HepG2 (cell line): ENCODE data around the gene JMY. TPM values are rescaled to one million over a fixed set of nuclear protein-coding genes. Genes with fewer than 3 reads are reported as not detected.

Experiments
- ATAC-seq: fragments of 200-7000 bp; cut with Tn5 transposase; 3 replicates; pipeline ENCODE4 v1.9.1; 2020; ENCODE audit warnings: mild to moderate bottlenecking, moderate library complexity
- BruUV-seq: library from RNA; stranded (reverse); fragments of 400-500 nt; replicated peaks from 2 replicates; lab custom pipeline; 2021; lab: Mats Ljungman, UMichigan
- CTCF ChIA-PET: fragments of 300-600 bp; formaldehyde crosslinking; extraction: SDS; loops from one replicate; lab custom pipeline; 2021; ENCODE audit warnings: low total read pairs, inconsistent platforms, low intra/inter-chr PET ratio; lab: Yijun Ruan, JAX
- POLR2A ChIA-PET: fragments of 350-600 bp; sonication (Branson Sonifier 250); formaldehyde crosslinking; loops from one replicate; lab custom pipeline; 2020; ENCODE audit warnings: antibody characterized with exemption, inconsistent platforms; lab: Yijun Ruan, JAX
- DNase-seq: peaks from one replicate; pipeline ENCODE4 v3.0.0-alpha.2; 2015; ENCODE audit warnings: low spot score
- FAIRE-seq: peaks from 3 replicates; lab custom pipeline; 2011; peaks lifted over from hg19 to GRCh38; lab: Jason Lieb, UNC
- H2AFZ ChIP-seq: one replicate; pipeline ENCODE4 v1.6.1; 2011; ENCODE audit warnings: low read length, inconsistent platforms
- H3K27ac ChIP-seq: fragments of 300-600 bp; 3 replicates; pipeline ENCODE4 v1.8.0; 2011; ENCODE audit warnings: mixed run types, mild to moderate bottlenecking, mixed read lengths, low read length, inconsistent platforms; ENCODE audit not compliant: insufficient read depth; ENCODE audit errors: extremely low read length
- H3K27me3 ChIP-seq, 2 experiments: fragments of 200-600 bp in 1 of 2; 2 replicates in 1 of 2; 3 replicates in 1 of 2; pipeline versions ENCODE4 v1.6.0 to v1.8.0; 2011; ENCODE audit warnings: low read length in 2 of 2, mild to moderate bottlenecking in 2 of 2, moderate library complexity in 2 of 2, inconsistent platforms in 1 of 2; ENCODE audit not compliant: insufficient read depth in 2 of 2, control insufficient read depth in 1 of 2
- H3K36me3 ChIP-seq, 2 experiments: fragments of 200-600 bp in 1 of 2; replicated peaks in 1 of 2; 2 replicates in 1 of 2; 3 replicates in 1 of 2; pipeline versions ENCODE4 v1.5.1 to v1.8.0; 2011; ENCODE audit warnings: low read length in 2 of 2, inconsistent platforms in 1 of 2; ENCODE audit not compliant: insufficient read depth in 2 of 2, control insufficient read depth in 1 of 2
- H3K4me1 ChIP-seq: 2 replicates; pipeline ENCODE4 v1.5.1; 2012; ENCODE audit warnings: low read length, inconsistent platforms; ENCODE audit not compliant: insufficient read depth
- H3K4me2 ChIP-seq: 2 replicates; pipeline ENCODE4 v1.6.0; 2011; ENCODE audit warnings: low read depth, low read length, inconsistent platforms
- H3K4me3 ChIP-seq, 3 experiments: fragments of 200-600 bp in 1 of 3; sonication (generic), shearing (Covaris generic) in 1 of 3; replicated peaks in 1 of 3; 2 replicates each; pipeline ENCODE4 v1.5.1; 2011 to 2016; ENCODE audit warnings: low read length in 3 of 3, inconsistent platforms in 2 of 3, low read depth in 2 of 3, mild to moderate bottlenecking in 2 of 3, control low read depth in 1 of 3, mixed read lengths in 1 of 3; ENCODE audit not compliant: insufficient read depth in 1 of 3
- H3K79me2 ChIP-seq: one replicate; pipeline ENCODE4 v1.6.1; 2011; ENCODE audit warnings: low read length, inconsistent platforms; ENCODE audit not compliant: insufficient read depth
- H3K9ac ChIP-seq: 2 replicates; pipeline ENCODE4 v1.6.0; 2011; ENCODE audit warnings: mild to moderate bottlenecking, low read depth, low read length, inconsistent platforms; ENCODE audit not compliant: insufficient read depth
- H3K9me3 ChIP-seq: 2 replicates; pipeline ENCODE4 v1.5.1; 2012; ENCODE audit warnings: mild to moderate bottlenecking, low read length
- H4K20me1 ChIP-seq: 2 replicates; pipeline ENCODE4 v1.6.0; 2011; ENCODE audit warnings: inconsistent platforms, mild to moderate bottlenecking, low read length, moderate library complexity; ENCODE audit not compliant: insufficient read depth
- JDP2 ChIP-seq: sonication (generic); formaldehyde crosslinking; IDR thresholded peaks from 2 replicates; pipeline ENCODE4 v1.8.1; 2022; ENCODE audit warnings: missing genetic modification reagents, borderline replicate concordance
- NR2F2 ChIP-seq: IDR thresholded peaks from 2 replicates; pipeline ENCODE4 v1.6.1; 2012; ENCODE audit warnings: low read depth, inconsistent platforms, borderline replicate concordance
- REL ChIP-seq: sonication (generic); formaldehyde crosslinking; conservative IDR thresholded peaks from 2 replicates; pipeline ENCODE4 v1.8.0; 2022; ENCODE audit warnings: mild to moderate bottlenecking, missing genetic modification reagents, moderate library complexity
- SCMH1 ChIP-seq: sonication (generic); formaldehyde crosslinking; IDR thresholded peaks from 2 replicates; pipeline ENCODE4 v1.9.0; 2021; ENCODE audit warnings: missing genetic modification reagents, mild to moderate bottlenecking, borderline replicate concordance
- SNAPC4 ChIP-seq: sonication (generic); formaldehyde crosslinking; IDR thresholded peaks from 2 replicates; pipeline ENCODE4 v1.4.0; 2020; ENCODE audit warnings: mild to moderate bottlenecking, missing genetic modification reagents
- ZFP90 ChIP-seq: sonication (generic); formaldehyde crosslinking; IDR thresholded peaks from 2 replicates; pipeline ENCODE4 v1.8.0; 2022; ENCODE audit warnings: missing genetic modification reagents, mild to moderate bottlenecking, inconsistent platforms, borderline replicate concordance
- ZNF264 ChIP-seq: sonication (generic); formaldehyde crosslinking; IDR thresholded peaks from 2 replicates; pipeline ENCODE4 v1.4.0; 2020; ENCODE audit warnings: missing genetic modification reagents
- WGBS: methylation state at CpG from one replicate; pipeline ENCODE4 v1.1.6; 2017; ENCODE audit warnings: low lambda C conversion rate; 5-methylcytosine and 5-hydroxymethylcytosine counted together
- in situ Hi-C: cut with HindIII; loops from 2 replicates; pipeline ENCODE4 v1.10.0; 2017; ENCODE audit warnings: low pct_unique_long_range_greater_than_20kb; ENCODE audit not compliant: extremely low pct_ligation_motif_present
- intact Hi-C: fragments of 100-400 bp; cut with micrococcal nuclease; formaldehyde crosslinking; loops from one replicate; pipeline ENCODE4 v1.10.0; 2022; ENCODE audit not compliant: unreplicated experiment
- polyA plus RNA-seq, 8 experiments: library from polyadenylated mRNA; depleted of rRNA in 3 of 8; stranded (reverse) in 7 of 8; unstranded in 1 of 8; fragments of >200 nt; fragmentation: Illumina TruSeq in 4 of 8; extraction: Trizol in 4 of 8; gene quantifications; 2 replicates each; pipeline versions ENCODE4 v1.2.1 to v1.2.3, GENCODE V29; 2011 to 2016; ENCODE audit warnings: low read depth in 4 of 8, missing spikeins in 1 of 8, mixed read lengths in 1 of 8; ENCODE audit not compliant: insufficient read depth in 1 of 8
- total RNA-seq, 5 experiments: library from RNA; depleted of rRNA; stranded (reverse); fragments of >200 nt; fragmentation: Illumina TruSeq; extraction: Trizol; gene quantifications; 2 replicates each; pipeline ENCODE4 v1.2.3, GENCODE V29; 2016; ENCODE audit warnings: low read depth in 1 of 5

Gene JMY
- total and polyA plus RNA-seq, 2 of the 13 experiments (the other 11 are each of a cell fraction or from before 2014, with no cell fraction given): 4.0 to 4.2 TPM

- CTCF ChIA-PET: interaction anchor here (0.6 kb wide), 1 partner anchor 202 kb away, joined by 3 read pairs; no protein-coding TSS in a partner anchor
These were observed 10.9 kb upstream of the JMY start for GRCh38 chr5:79225026-79225425.

More at GRCh38 chr5:79225026-79225425, 10.9 kb upstream of the JMY start:
- BruUV-seq: no TSS peak
- no peaks in the 10 kb centered on the region for H3K36me3 ChIP-seq
- 81% methylated on average over 2 of the region's 2 CpGs for WGBS
- in situ Hi-C loops (no loop called here), intact Hi-C loops (no loop called here)
- TF ChIP-seq SNAPC4 (CRISPR knock-in tag) (no peak), ZNF264 (no peak), NR2F2 (no peak), JDP2 (no peak), ZFP90 (CRISPR knock-in tag) (no peak), REL (CRISPR knock-in tag) (no peak), SCMH1 (CRISPR knock-in tag) (no peak)
- H2AFZ ChIP-seq: no peak overlapping the region
- DNase-seq (no peak), ATAC-seq (no peak), FAIRE-seq (no peak)
- H3K27ac ChIP-seq: no peak overlapping the region
- no peaks in the 10 kb centered on the region for H3K27me3 ChIP-seq
- H3K9ac ChIP-seq: no peak overlapping the region
- H3K4me3 ChIP-seq: no peak overlapping the region
- POLR2A ChIA-PET: no interaction called here
- no peaks in the 10 kb centered on the region for H3K9me3 ChIP-seq
- H3K79me2 ChIP-seq: no peaks in the 10 kb centered on the region
- no peak overlapping the region for H3K4me2 ChIP-seq
- H3K4me1 ChIP-seq: no peaks in the 10 kb centered on the region
- H4K20me1 ChIP-seq: no peaks in the 10 kb centered on the region
